Measurements from ENCODE around the gene CISH.

GRCh38 chr3:50604110-50604621, 7.4 kb downstream of the CISH start:
- TF ChIP-seq, protein P1, sequence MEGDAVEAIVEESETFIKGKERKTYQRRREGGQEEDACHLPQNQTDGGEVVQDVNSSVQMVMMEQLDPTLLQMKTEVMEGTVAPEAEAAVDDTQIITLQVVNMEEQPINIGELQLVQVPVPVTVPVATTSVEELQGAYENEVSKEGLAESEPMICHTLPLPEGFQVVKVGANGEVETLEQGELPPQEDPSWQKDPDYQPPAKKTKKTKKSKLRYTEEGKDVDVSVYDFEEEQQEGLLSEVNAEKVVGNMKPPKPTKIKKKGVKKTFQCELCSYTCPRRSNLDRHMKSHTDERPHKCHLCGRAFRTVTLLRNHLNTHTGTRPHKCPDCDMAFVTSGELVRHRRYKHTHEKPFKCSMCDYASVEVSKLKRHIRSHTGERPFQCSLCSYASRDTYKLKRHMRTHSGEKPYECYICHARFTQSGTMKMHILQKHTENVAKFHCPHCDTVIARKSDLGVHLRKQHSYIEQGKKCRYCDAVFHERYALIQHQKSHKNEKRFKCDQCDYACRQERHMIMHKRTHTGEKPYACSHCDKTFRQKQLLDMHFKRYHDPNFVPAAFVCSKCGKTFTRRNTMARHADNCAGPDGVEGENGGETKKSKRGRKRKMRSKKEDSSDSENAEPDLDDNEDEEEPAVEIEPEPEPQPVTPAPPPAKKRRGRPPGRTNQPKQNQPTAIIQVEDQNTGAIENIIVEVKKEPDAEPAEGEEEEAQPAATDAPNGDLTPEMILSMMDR (IDR thresholded peaks at IDR 0.05): no peak
- no peak for TF ChIP-seq POLR2A (IDR thresholded peaks at IDR 0.05)
